GM23338 (cell line): ENCODE results near the gene CTU1.

Experiments
- CREB1 ChIP-seq: fragments of 250-450 bp; sonication (Bioruptor Pico); IDR thresholded peaks from 2 replicates; pipeline ENCODE4 v1.5.0; 2020; ENCODE audit warnings: low read depth, mild to moderate bottlenecking, moderate library complexity
- CTCF ChIP-seq, 2 experiments: fragments of 200-600 bp in 1 of 2; sonication (generic) in 1 of 2; conservative IDR thresholded peaks; 2 replicates each; pipeline versions ENCODE4 v1.5.1 to v1.6.1; 2016 to 2017; ENCODE audit warnings: antibody characterized with exemption in 2 of 2, low read depth in 2 of 2, mild to moderate bottlenecking in 2 of 2, moderate library complexity in 1 of 2
- ETS1 ChIP-seq: IDR thresholded peaks from 2 replicates; pipeline ENCODE4 v1.6.1; 2016; ENCODE audit warnings: antibody characterized with exemption
- EZH2 ChIP-seq: fragments of 200-600 bp; sonication (generic); IDR thresholded peaks from one replicate; pipeline ENCODE4 v1.8.0; 2017; ENCODE audit warnings: antibody characterized with exemption, mild to moderate bottlenecking, low read depth; ENCODE audit not compliant: unreplicated experiment
- EZH2phosphoT487 ChIP-seq: fragments of 200-600 bp; sonication (generic); IDR thresholded peaks from one replicate; pipeline ENCODE4 v1.8.1; 2018; ENCODE audit warnings: antibody characterized with exemption; ENCODE audit not compliant: unreplicated experiment
- JUNB ChIP-seq: IDR thresholded peaks from one replicate; pipeline ENCODE4 v1.6.1; 2016; ENCODE audit warnings: antibody characterized with exemption; ENCODE audit not compliant: unreplicated experiment
- NANOG ChIP-seq: IDR thresholded peaks from 2 replicates; pipeline ENCODE4 v1.6.1; 2016; ENCODE audit warnings: antibody characterized with exemption, borderline replicate concordance
- POLR2AphosphoS5 ChIP-seq: IDR thresholded peaks from 2 replicates; pipeline ENCODE4 v1.6.1; 2016; ENCODE audit warnings: antibody characterized with exemption, low read depth
- REST ChIP-seq: IDR thresholded peaks from one replicate; pipeline ENCODE4 v1.6.1; 2018; ENCODE audit warnings: antibody characterized with exemption; ENCODE audit not compliant: unreplicated experiment
- STAT1 ChIP-seq: IDR thresholded peaks from one replicate; pipeline ENCODE4 v1.6.1; 2016; ENCODE audit warnings: antibody characterized with exemption; ENCODE audit not compliant: unreplicated experiment
- ZNF114 ChIP-seq: fragments of 250-450 bp; sonication (Bioruptor Pico); IDR thresholded peaks from 2 replicates; pipeline ENCODE4 v1.5.0; 2020; ENCODE audit warnings: mild to moderate bottlenecking, moderate library complexity
- ZNF331 ChIP-seq: fragments of 250-450 bp; sonication (Bioruptor Pico); IDR thresholded peaks from 2 replicates; pipeline ENCODE4 v1.5.0; 2020; ENCODE audit warnings: low read depth, mild to moderate bottlenecking, moderate library complexity
- TF ChIP-seq, protein P1 (sequence below): fragments of 250-450 bp; sonication (Bioruptor Pico); IDR thresholded peaks from 2 replicates; pipeline ENCODE4 v1.5.0; 2020; ENCODE audit warnings: mild to moderate bottlenecking, moderate library complexity

GRCh38 chr19:51120160-51120559 lies 12.0 kb upstream of the CTU1 start:
- TF ChIP-seq EZH2phosphoT487, result no peak
- no peak for TF ChIP-seq POLR2AphosphoS5
- TF ChIP-seq REST, result no peak
- no peak for TF ChIP-seq CTCF (conservative IDR thresholded peaks at IDR 0.05; ENCODE audit: low read depth in 2 of 2)
- TF ChIP-seq EZH2, result no peak
- no peak for TF ChIP-seq CREB1 (CRISPR knock-in tag)
- TF ChIP-seq JUNB, result no peak
- TF ChIP-seq, protein P1, sequence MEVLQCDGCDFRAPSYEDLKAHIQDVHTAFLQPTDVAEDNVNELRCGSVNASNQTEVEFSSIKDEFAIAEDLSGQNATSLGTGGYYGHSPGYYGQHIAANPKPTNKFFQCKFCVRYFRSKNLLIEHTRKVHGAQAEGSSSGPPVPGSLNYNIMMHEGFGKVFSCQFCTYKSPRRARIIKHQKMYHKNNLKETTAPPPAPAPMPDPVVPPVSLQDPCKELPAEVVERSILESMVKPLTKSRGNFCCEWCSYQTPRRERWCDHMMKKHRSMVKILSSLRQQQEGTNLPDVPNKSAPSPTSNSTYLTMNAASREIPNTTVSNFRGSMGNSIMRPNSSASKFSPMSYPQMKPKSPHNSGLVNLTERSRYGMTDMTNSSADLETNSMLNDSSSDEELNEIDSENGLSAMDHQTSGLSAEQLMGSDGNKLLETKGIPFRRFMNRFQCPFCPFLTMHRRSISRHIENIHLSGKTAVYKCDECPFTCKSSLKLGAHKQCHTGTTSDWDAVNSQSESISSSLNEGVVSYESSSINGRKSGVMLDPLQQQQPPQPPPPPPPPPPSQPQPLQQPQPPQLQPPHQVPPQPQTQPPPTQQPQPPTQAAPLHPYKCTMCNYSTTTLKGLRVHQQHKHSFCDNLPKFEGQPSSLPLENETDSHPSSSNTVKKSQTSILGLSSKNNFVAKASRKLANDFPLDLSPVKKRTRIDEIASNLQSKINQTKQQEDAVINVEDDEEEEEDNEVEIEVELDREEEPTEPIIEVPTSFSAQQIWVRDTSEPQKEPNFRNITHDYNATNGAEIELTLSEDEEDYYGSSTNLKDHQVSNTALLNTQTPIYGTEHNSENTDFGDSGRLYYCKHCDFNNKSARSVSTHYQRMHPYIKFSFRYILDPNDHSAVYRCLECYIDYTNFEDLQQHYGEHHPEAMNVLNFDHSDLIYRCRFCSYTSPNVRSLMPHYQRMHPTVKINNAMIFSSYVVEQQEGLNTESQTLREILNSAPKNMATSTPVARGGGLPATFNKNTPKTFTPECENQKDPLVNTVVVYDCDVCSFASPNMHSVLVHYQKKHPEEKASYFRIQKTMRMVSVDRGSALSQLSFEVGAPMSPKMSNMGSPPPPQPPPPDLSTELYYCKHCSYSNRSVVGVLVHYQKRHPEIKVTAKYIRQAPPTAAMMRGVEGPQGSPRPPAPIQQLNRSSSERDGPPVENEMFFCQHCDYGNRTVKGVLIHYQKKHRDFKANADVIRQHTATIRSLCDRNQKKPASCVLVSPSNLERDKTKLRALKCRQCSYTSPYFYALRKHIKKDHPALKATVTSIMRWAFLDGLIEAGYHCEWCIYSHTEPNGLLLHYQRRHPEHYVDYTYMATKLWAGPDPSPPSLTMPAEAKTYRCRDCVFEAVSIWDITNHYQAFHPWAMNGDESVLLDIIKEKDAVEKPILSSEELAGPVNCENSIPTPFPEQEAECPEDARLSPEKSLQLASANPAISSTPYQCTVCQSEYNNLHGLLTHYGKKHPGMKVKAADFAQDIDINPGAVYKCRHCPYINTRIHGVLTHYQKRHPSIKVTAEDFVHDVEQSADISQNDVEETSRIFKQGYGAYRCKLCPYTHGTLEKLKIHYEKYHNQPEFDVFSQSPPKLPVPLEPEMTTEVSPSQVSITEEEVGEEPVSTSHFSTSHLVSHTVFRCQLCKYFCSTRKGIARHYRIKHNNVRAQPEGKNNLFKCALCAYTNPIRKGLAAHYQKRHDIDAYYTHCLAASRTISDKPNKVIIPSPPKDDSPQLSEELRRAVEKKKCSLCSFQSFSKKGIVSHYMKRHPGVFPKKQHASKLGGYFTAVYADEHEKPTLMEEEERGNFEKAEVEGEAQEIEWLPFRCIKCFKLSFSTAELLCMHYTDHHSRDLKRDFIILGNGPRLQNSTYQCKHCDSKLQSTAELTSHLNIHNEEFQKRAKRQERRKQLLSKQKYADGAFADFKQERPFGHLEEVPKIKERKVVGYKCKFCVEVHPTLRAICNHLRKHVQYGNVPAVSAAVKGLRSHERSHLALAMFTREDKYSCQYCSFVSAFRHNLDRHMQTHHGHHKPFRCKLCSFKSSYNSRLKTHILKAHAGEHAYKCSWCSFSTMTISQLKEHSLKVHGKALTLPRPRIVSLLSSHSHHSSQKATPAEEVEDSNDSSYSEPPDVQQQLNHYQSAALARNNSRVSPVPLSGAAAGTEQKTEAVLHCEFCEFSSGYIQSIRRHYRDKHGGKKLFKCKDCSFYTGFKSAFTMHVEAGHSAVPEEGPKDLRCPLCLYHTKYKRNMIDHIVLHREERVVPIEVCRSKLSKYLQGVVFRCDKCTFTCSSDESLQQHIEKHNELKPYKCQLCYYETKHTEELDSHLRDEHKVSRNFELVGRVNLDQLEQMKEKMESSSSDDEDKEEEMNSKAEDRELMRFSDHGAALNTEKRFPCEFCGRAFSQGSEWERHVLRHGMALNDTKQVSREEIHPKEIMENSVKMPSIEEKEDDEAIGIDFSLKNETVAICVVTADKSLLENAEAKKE (CRISPR knock-in tag), result no peak
- no peak for TF ChIP-seq ZNF331 (CRISPR knock-in tag)
- TF ChIP-seq ZNF114 (CRISPR knock-in tag), result no peak
- no peak for TF ChIP-seq ETS1
- no peak for TF ChIP-seq STAT1
- TF ChIP-seq NANOG, result no peak
